GM13977 (cell line): ENCODE measurements around the gene CLPTM1L.

Experiments
- DNase-seq: peaks from one replicate; pipeline ENCODE4 v3.0.0; 2012; ENCODE audit warnings: low spot score
- CTCF ChIP-seq: IDR thresholded peaks from 2 replicates; pipeline ENCODE4 v1.5.1; 2012; ENCODE audit warnings: mild to moderate bottlenecking, control low read depth; ENCODE audit not compliant: insufficient read depth; ENCODE audit errors: extremely low read depth, missing control alignments
- in situ Hi-C: fragments of 300-500 bp; cut with MboI; formaldehyde crosslinking; loops from one replicate; pipeline ENCODE4 v1.12.0; 2022; ENCODE audit warnings: low sequenced_read_pairs, low pct_unique_long_range_greater_than_20kb, mixed read lengths, inconsistent platforms; ENCODE audit not compliant: unreplicated experiment

Gene CLPTM1L

DNA sequence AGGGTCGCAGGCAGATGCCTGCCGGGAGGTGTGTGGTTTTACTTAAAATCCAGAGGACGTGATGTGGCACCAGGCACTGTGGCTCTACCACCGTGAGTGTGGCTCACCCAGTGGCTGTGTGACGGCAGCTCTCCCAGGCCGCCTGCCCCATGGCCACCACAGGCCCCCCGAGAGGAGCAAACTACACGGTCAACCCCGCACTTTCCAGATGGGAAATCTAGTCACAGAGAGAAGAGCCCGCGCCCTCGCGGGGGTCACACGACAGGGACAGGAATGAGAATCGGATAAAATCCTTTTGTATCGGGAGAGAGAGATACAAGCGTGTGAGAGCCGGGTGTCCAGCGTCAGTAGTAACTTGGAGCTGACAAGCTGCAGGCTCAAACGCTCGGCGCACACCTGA lies 74.5 kb downstream of the CLPTM1L start:
- in situ Hi-C loops = no loop called here
- no peak for TF ChIP-seq CTCF
- no peak for DNase-seq

DNA sequence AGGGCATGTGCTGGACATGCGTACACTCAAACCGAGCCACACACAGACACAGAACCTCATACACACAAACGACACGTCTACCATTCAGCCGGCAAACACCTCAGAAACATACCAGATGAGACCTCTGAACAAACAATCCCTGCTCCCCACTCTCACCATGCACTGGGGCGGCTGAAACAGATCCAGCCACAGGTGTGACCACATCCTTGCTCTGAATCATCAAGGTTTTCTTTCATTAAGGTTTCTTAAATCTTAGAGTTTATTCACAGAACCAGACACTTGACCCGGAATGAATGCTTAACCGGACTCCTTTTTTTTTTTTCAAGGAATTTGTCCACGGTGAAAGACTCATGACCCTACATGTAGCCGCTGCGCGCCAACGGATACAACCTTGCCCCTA lies 76.2 kb downstream of the CLPTM1L start:
- DNase-seq = no peak
- no peak for TF ChIP-seq CTCF
- in situ Hi-C loops = no loop called here

GRCh38 chr5:1268056-1268455 lies 76.8 kb downstream of the CLPTM1L start:
- TF ChIP-seq CTCF = no peak
- no peak for DNase-seq
- in situ Hi-C loops = no loop called here
